K562 (cell line): ENCODE data around the gene RNF217. TPM values are rescaled to one million over a fixed set of nuclear protein-coding genes. Genes with fewer than 3 reads are reported as not detected.

Source experiments
- ATAC-seq: fragments of 200-7000 bp; cut with Tn5 transposase; 3 replicates; pipeline ENCODE4 v1.9.1; 2020; ENCODE audit warnings: moderate library complexity
- BruUV-seq: library from RNA; stranded (reverse); fragments of 400-500 nt; replicated peaks from 2 replicates; lab custom pipeline; 2021; lab: Mats Ljungman, UMichigan
- CTCF ChIA-PET: fragments of 300-600 bp; formaldehyde crosslinking; extraction: SDS; loops from one replicate; lab custom pipeline; 2021; ENCODE audit warnings: low intra/inter-chr PET ratio; lab: Yijun Ruan, JAX
- POLR2A ChIA-PET: fragments of 300-600, 350-650 bp; sonication (Branson Sonifier 250); formaldehyde crosslinking; extraction: SDS; loops from one replicate; lab custom pipeline; 2021; ENCODE audit warnings: antibody characterized with exemption, inconsistent platforms; lab: Yijun Ruan, JAX
- DNase-seq, 4 experiments: peaks; one replicate each; pipeline versions ENCODE4 v3.0.0 to v3.0.0-alpha.2; 2011 to 2018; ENCODE audit warnings: low spot score in 3 of 4, mixed read lengths in 3 of 4; ENCODE audit errors: extremely low read depth in 1 of 4
- FAIRE-seq: peaks from 2 replicates; lab custom pipeline; 2011; peaks lifted over from hg19 to GRCh38; lab: Jason Lieb, UNC
- H2AFZ ChIP-seq: 2 replicates; pipeline ENCODE4 v1.6.0; 2011; ENCODE audit warnings: low read depth, low read length, control low read depth, inconsistent platforms
- H3K27ac ChIP-seq: fragments of 200-600 bp; 3 replicates; pipeline ENCODE4 v1.8.0; 2011; ENCODE audit warnings: low read depth, mild to moderate bottlenecking, control low read depth, inconsistent platforms, low read length, moderate library complexity, mixed read lengths; ENCODE audit errors: extremely low read depth
- H3K27me3 ChIP-seq, 2 experiments: fragments of 300-600 bp in 1 of 2; 2 replicates in 1 of 2; 3 replicates in 1 of 2; pipeline versions ENCODE4 v1.6.0 to v1.8.0; 2011; ENCODE audit warnings: inconsistent platforms in 2 of 2, low read length in 2 of 2, mild to moderate bottlenecking in 1 of 2, mixed read lengths in 1 of 2, moderate library complexity in 1 of 2; ENCODE audit not compliant: control insufficient read depth in 2 of 2, insufficient read depth in 2 of 2
- H3K36me3 ChIP-seq: fragments of 300-600 bp; 3 replicates; pipeline ENCODE4 v1.8.0; 2011; ENCODE audit warnings: mild to moderate bottlenecking, low read length, inconsistent platforms; ENCODE audit not compliant: control insufficient read depth, insufficient read depth
- H3K4me1 ChIP-seq, 2 experiments: fragments of 200-600 bp in 1 of 2; replicated peaks in 1 of 2; 2 replicates in 1 of 2; 3 replicates in 1 of 2; pipeline versions ENCODE4 v1.5.1 to v1.8.0; 2011; ENCODE audit warnings: inconsistent platforms in 2 of 2, low read length in 2 of 2, mild to moderate bottlenecking in 1 of 2, mixed read lengths in 1 of 2, moderate library complexity in 1 of 2; ENCODE audit not compliant: control insufficient read depth in 2 of 2, insufficient read depth in 2 of 2
- H3K4me2 ChIP-seq: 2 replicates; pipeline ENCODE4 v1.6.1; 2011; ENCODE audit warnings: low read length, control low read depth, inconsistent platforms, mixed read lengths; ENCODE audit not compliant: insufficient read depth
- H3K4me3 ChIP-seq: fragments of 200-600 bp; sonication (generic), shearing (Covaris generic); 2 replicates; pipeline ENCODE4 v1.5.1; 2016; ENCODE audit warnings: control low read depth, inconsistent platforms
- H3K79me2 ChIP-seq: fragments of 200-600 bp; 3 replicates; pipeline ENCODE4 v1.8.0; 2011; ENCODE audit warnings: low read length, inconsistent platforms; ENCODE audit not compliant: control insufficient read depth, insufficient read depth
- H3K9ac ChIP-seq, 2 experiments: 2 replicates each; pipeline versions ENCODE4 v1.6.0 to v1.6.1; 2011; ENCODE audit warnings: low read depth in 2 of 2, low read length in 2 of 2, control low read depth in 1 of 2, inconsistent platforms in 1 of 2, mild to moderate bottlenecking in 1 of 2, mixed read lengths in 1 of 2; ENCODE audit not compliant: insufficient read depth in 1 of 2
- H3K9me1 ChIP-seq: one replicate; pipeline ENCODE4 v1.6.0; 2011; ENCODE audit warnings: inconsistent platforms, mild to moderate bottlenecking, low read length, moderate library complexity; ENCODE audit not compliant: control insufficient read depth, insufficient read depth
- H3K9me3 ChIP-seq: replicated peaks from 2 replicates; pipeline ENCODE4 v1.5.1; 2011; ENCODE audit warnings: low read depth, low read length, inconsistent platforms; ENCODE audit not compliant: control insufficient read depth, insufficient read depth
- H4K20me1 ChIP-seq: replicated peaks from 2 replicates; pipeline ENCODE4 v1.6.1; 2011; ENCODE audit warnings: low read length, inconsistent platforms, mixed read lengths; ENCODE audit not compliant: control insufficient read depth, insufficient read depth
- ARID3B ChIP-seq: fragments of 250-450 bp; sonication (Bioruptor Pico); IDR thresholded peaks from 2 replicates; pipeline ENCODE4 v1.4.0; 2020; ENCODE audit warnings: borderline replicate concordance
- CBFA2T2 ChIP-seq: fragments of 450-650 bp; conservative IDR thresholded peaks from 2 replicates; pipeline ENCODE4 v1.6.1; 2017; ENCODE audit warnings: mild to moderate bottlenecking
- CUX1 ChIP-seq: fragments of 200-800 bp; sonication (Bioruptor generic); IDR thresholded peaks from 2 replicates; pipeline ENCODE4 v1.6.1; 2016; ENCODE audit warnings: missing genetic modification characterization, missing compliant biosample characterization
- DMBX1 ChIP-seq: fragments of 250-450 bp; sonication (Bioruptor Pico); IDR thresholded peaks from 2 replicates; pipeline ENCODE4 v1.8.0; 2022; ENCODE audit warnings: inconsistent platforms, mild to moderate bottlenecking, moderate library complexity, borderline replicate concordance
- HLTF ChIP-seq: fragments of 450-650 bp; IDR thresholded peaks from 2 replicates; pipeline ENCODE4 v1.6.1; 2016
- KDM4B ChIP-seq, 2 experiments: fragments of 450-650 bp in 1 of 2; sonication (generic) in 1 of 2; IDR thresholded peaks; 2 replicates each; pipeline ENCODE4 v1.6.1; 2016 to 2017; ENCODE audit warnings: borderline replicate concordance in 2 of 2, antibody characterized with exemption in 1 of 2, low read depth in 1 of 2, mild to moderate bottlenecking in 1 of 2
- LEF1 ChIP-seq: fragments of 450-650 bp; IDR thresholded peaks from 2 replicates; pipeline ENCODE4 v1.6.1; 2016; ENCODE audit warnings: mild to moderate bottlenecking
- RB1 ChIP-seq: fragments of 450-650 bp; IDR thresholded peaks from 2 replicates; pipeline ENCODE4 v1.6.1; 2017; ENCODE audit warnings: low read depth, mild to moderate bottlenecking
- TRIM28 ChIP-seq: fragments of 450-650 bp; IDR thresholded peaks from 2 replicates; pipeline ENCODE4 v1.6.1; 2017
- ZNF717 ChIP-seq: fragments of 250-450 bp; sonication (Bioruptor Pico); IDR thresholded peaks from 2 replicates; pipeline ENCODE4 v1.5.0; 2021
- WGBS: fragments of 100-300 bp; shearing (Covaris generic); methylation state at CpG from one replicate; pipeline ENCODE4 v1.1.6; 2016; ENCODE audit warnings: low coverage, mixed read lengths; ENCODE audit not compliant: insufficient coverage; ENCODE audit errors: missing lambda C conversion rate; 5-methylcytosine and 5-hydroxymethylcytosine counted together
- in situ Hi-C: fragments of 300-500 bp; cut with MboI; formaldehyde crosslinking; loops from 4 replicates; pipeline ENCODE4 v1.15.0; 2018; ENCODE audit warnings: inconsistent platforms, mixed read lengths
- intact Hi-C: fragments of 100-400 bp; cut with micrococcal nuclease; formaldehyde crosslinking; loops from 2 replicates; pipeline ENCODE4 v1.14.2; 2022
- polyA plus RNA-seq, 8 experiments: library from polyadenylated mRNA; depleted of rRNA in 4 of 8; stranded (reverse) in 5 of 8; unstranded in 3 of 8; fragments of >200 nt; fragmentation: Nextera tagmentation in 2 of 8; fragmentation: Illumina TruSeq in 1 of 8; extraction: Ambion mirVana in 2 of 8; extraction: Trizol in 1 of 8; gene quantifications; 2 replicates each; pipeline versions ENCODE4 v1.2.1 to v1.2.3, GENCODE V29; 2011 to 2014; ENCODE audit warnings: inconsistent platforms in 1 of 8, missing spikeins in 1 of 8
- total RNA-seq, 7 experiments: library from RNA; depleted of rRNA in 6 of 7; stranded (reverse); fragments of >200 nt in 6 of 7; fragmentation: Illumina TruSeq in 2 of 7; extraction: Trizol in 2 of 7; gene quantifications; 2 replicates each; pipeline versions ENCODE4 v1.2.1 to v1.2.3, GENCODE V29; 2011 to 2021; ENCODE audit warnings: low replicate concordance in 1 of 7

Gene RNF217
- total and polyA plus RNA-seq, 9 of the 15 experiments (the other 6 are each of a cell fraction or from before 2014, with no cell fraction given): 2.9 to 25.6 (median 12.0) TPM

GRCh38 chr6:125031385-125031784, 69.1 kb downstream of the RNF217 start:
- H3K27me3 ChIP-seq: no peaks in the 10 kb centered on the region
- H3K9ac ChIP-seq: no peak overlapping the region
- no peak overlapping the region for H3K4me3 ChIP-seq
- no peaks in the 10 kb centered on the region for H3K9me1 ChIP-seq
- ATAC-seq: no peak
- H3K36me3 ChIP-seq: peaks cover 5% of the 10 kb centered on the region; the same call in 1 of the 3 replicates
- CTCF ChIA-PET: no interaction called here
- peaks cover 33% of the 10 kb centered on the region for H3K79me2 ChIP-seq
- POLR2A ChIA-PET: no interaction called here
- H2AFZ ChIP-seq: no peak overlapping the region
- no peak for DNase-seq
- H3K4me2 ChIP-seq: no peak overlapping the region
- in situ Hi-C loops: no loop called here
- intact Hi-C loops: no loop called here
- WGBS: 86% methylated on average over 1 of the region's 1 CpG
- no peak for FAIRE-seq
- peaks cover 5% of the 10 kb centered on the region; the same call in 1 of the 2 replicates for H3K9me3 ChIP-seq
- H3K27ac ChIP-seq: no peak overlapping the region
- H3K4me1 ChIP-seq: no peaks in the 10 kb centered on the region
- no peaks in the 10 kb centered on the region for H4K20me1 ChIP-seq
- TF ChIP-seq KDM4B (IDR thresholded peaks at IDR 0.05; ENCODE audit: borderline replicate concordance in 2 of 2, low read depth in 1 of 2) (no peak), CUX1 (CRISPR knock-in tag) (no peak), LEF1 (no peak), TRIM28 (no peak), CBFA2T2 (no peak), DMBX1 (no peak), ARID3B (no peak), HLTF (no peak), ZNF717 (CRISPR knock-in tag) (no peak), RB1 (no peak)
- no TSS peak for BruUV-seq
